GM21529 (cell line): Measurements from ENCODE around the gene KRTAP5-4.
"Not testable (repeated sequence)": the region's sequence is repeated elsewhere in the genome, so short reads cannot be mapped to it uniquely, and the experiment has no call there.

Source experiments
- ATAC-seq: cut with Tn5 transposase; IDR thresholded peaks from one replicate; pipeline ENCODE4 v1.9.1; 2021; ENCODE audit not compliant: unreplicated experiment

The KRTAP5-4 gene

GRCh38 chr11:1639102-1639620, 17.2 kb upstream of the KRTAP5-4 start:
- ATAC-seq: no peak

GRCh38 chr11:1638344-1638743, 16.4 kb upstream of the KRTAP5-4 start:
- ATAC-seq: no peak

GRCh38 chr11:1637628-1638027, 15.7 kb upstream of the KRTAP5-4 start:
- no peak for ATAC-seq

GRCh38 chr11:1636291-1636950, 14.5 kb upstream of the KRTAP5-4 start:
- no peak for ATAC-seq

- ATAC-seq: no peak
Observed at GRCh38 chr11:1633864-1634263, 11.9 kb upstream of the KRTAP5-4 start.

- ATAC-seq: no peak
Observed at GRCh38 chr11:1632053-1632714, 10.2 kb upstream of the KRTAP5-4 start.

- no peak for ATAC-seq
Observed at GRCh38 chr11:1631066-1631568, 9.2 kb upstream of the KRTAP5-4 start.

- no peak for ATAC-seq
Observed at GRCh38 chr11:1630271-1630670, 8.3 kb upstream of the KRTAP5-4 start.

GRCh38 chr11:1629326-1630185, 7.6 kb upstream of the KRTAP5-4 start, which contains the start of gene KRTAP5-5:
KRTAP5-5 (plus strand) TSS chr11:1629775; CDS start chr11:1629841, 66 bp downstream.
- ATAC-seq: no peak

GRCh38 chr11:1628506-1629325, 6.8 kb upstream of the KRTAP5-4 start:
- ATAC-seq: no peak

- ATAC-seq: no peak
Observed at GRCh38 chr11:1625541-1625940, 3.6 kb upstream of the KRTAP5-4 start.

GRCh38 chr11:1624621-1625020, 2.7 kb upstream of the KRTAP5-4 start:
- no peak for ATAC-seq

GRCh38 chr11:1623716-1624115, 1.8 kb upstream of the KRTAP5-4 start:
- ATAC-seq: no peak

- no peak for ATAC-seq
Observed at GRCh38 chr11:1619449-1619848, 2.5 kb downstream of the KRTAP5-4 start.

GRCh38 chr11:1618231-1618630, 3.7 kb downstream of the KRTAP5-4 start:
- ATAC-seq: no peak

- no peak for ATAC-seq
Observed at GRCh38 chr11:1608363-1608762, 13.6 kb downstream of the KRTAP5-4 start, which contains the start of gene KRTAP5-3. KRTAP5-3 (minus strand) TSS chr11:1608463; CDS start chr11:1608385, 78 bp downstream.

GRCh38 chr11:1607901-1608300, 14.0 kb downstream of the KRTAP5-4 start:
- not testable (repeated sequence) for ATAC-seq

GRCh38 chr11:1607156-1607845, 14.6 kb downstream of the KRTAP5-4 start:
- ATAC-seq: not testable (repeated sequence)

GRCh38 chr11:1605923-1606322, 16.0 kb downstream of the KRTAP5-4 start:
- peak; percentile 91 for ATAC-seq

GRCh38 chr11:1604711-1605110, 17.2 kb downstream of the KRTAP5-4 start:
- ATAC-seq: no peak
